ENCODE data around the gene SLX9. TPM values are rescaled to one million over a fixed set of nuclear protein-coding genes. Genes with fewer than 3 reads are reported as not detected.

The SLX9 gene
- total and polyA plus RNA-seq, 2 donors (not counting 3 experiments of a cell fraction or from before 2014, with no cell fraction given), result 27.0 to 50.6 TPM

DNA sequence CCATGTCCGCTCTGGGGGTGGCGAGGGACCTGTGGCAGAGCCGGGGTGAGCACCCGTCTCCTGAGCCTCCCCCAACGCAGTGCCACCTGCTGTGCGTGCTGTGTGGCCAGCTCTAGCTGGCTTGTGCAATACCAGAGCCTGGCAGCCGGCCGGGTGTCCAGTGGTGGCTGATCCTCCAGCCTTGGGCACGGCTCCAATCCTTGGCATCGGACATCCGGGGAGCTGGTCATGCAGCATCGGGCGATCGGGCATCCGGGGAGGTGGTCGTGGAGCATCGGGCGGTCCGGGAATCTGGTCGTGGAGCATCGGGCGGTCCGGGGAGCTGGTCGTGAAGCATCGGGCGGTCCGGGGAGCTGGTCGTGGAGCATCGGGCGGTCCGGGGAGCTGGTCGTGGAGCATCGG lies 8.1 kb downstream of the SLX9 start:
- no TSS peak for BruUV-seq (replicated peaks)
- DNase-seq (ENCODE audit: low read depth, low spot score) (no peak), FAIRE-seq (no peak)
- Histone ChIP-seq H3K27me3 (ENCODE audit: control insufficient read depth in 2 of 2, insufficient read depth in 2 of 2, low read length in 2 of 2) (no peaks in the 10 kb centered on the region), H3K9me1 (replicated peaks; ENCODE audit: control insufficient read depth, extremely low read depth, insufficient read depth, low read length) (no peaks in the 10 kb centered on the region), H3K36me3 (ENCODE audit: control insufficient read depth in 2 of 2, extremely low read depth in 1 of 2, insufficient read depth in 2 of 2, low read length in 2 of 2) (peaks cover 11 to 21% of the 10 kb centered on the region in 2 experiments), H3K4me3 (replicated peaks in 1 of 3; ENCODE audit: insufficient read depth in 1 of 3, low read depth in 1 of 3, low read length in 3 of 3) (no peak overlapping the region), H3K4me1 (ENCODE audit: control insufficient read depth, extremely low read depth, insufficient read depth, low read length) (peaks cover 3% of the 10 kb centered on the region), H3K4me2 (ENCODE audit: insufficient read depth, low read length) (no peak overlapping the region), H4K20me1 (replicated peaks; ENCODE audit: control insufficient read depth, extremely low read depth, insufficient read depth, low read length) (no peaks in the 10 kb centered on the region), H3K9ac (replicated peaks; ENCODE audit: extremely low read depth, insufficient read depth, low read length) (no peak overlapping the region), H3K9me3 (replicated peaks; ENCODE audit: control insufficient read depth, insufficient read depth, low read length) (no peaks in the 10 kb centered on the region), H3K27ac (ENCODE audit: insufficient read depth, low read depth, low read length) (no peak overlapping the region), H3K79me2 (ENCODE audit: control insufficient read depth, insufficient read depth, low read length) (peaks cover 62% of the 10 kb centered on the region), H2AFZ (ENCODE audit: low read depth, low read length) (no peak overlapping the region)
- POLR2A ChIA-PET, result no interaction called here
- intact Hi-C loops (cut with micrococcal nuclease), result loop anchor here (5.0 kb wide), 2 partner anchors 339 to 874 kb away; partner anchors contain the start of gene POFUT2
- dilution Hi-C loops (cut with MboI; ENCODE audit: extremely low pct_ligation_motif_present, low sequenced_read_pairs), result loop anchor here (25.0 kb wide), 1 partner anchor 189 kb away; no protein-coding TSS in a partner anchor
- CTCF ChIA-PET, result interaction anchor here (1.0 to 11.8 kb wide), 7 partner anchors 8 to 190 kb away, joined by 3 to 330 read pairs (median 19); partner anchors contain the start of gene SLX9
- TF ChIP-seq MAX (IDR thresholded peaks at IDR 0.05; ENCODE audit: insufficient read depth, insufficient read length) (no peak), CTCF (IDR thresholded peaks at IDR 0.05; ENCODE audit: extremely low read depth in 1 of 2, insufficient read depth in 1 of 2, low read depth in 1 of 2, low read length in 2 of 2) (no peak), POLR2AphosphoS5 (IDR thresholded peaks at IDR 0.05; ENCODE audit: insufficient read depth, low read depth, low read length) (no peak), POLR2A (IDR thresholded peaks at IDR 0.05; ENCODE audit: low read depth, low read length) (no peak), JUN (IDR thresholded peaks at IDR 0.05; ENCODE audit: borderline replicate concordance, insufficient read depth, insufficient read length, low read depth) (no peak), MYC (IDR thresholded peaks at IDR 0.05; ENCODE audit: low read depth, low read length) (no peak)

Measured in endothelial cell of umbilical vein (primary cell).